ENCODE data around the gene EEF1AKMT2.

The EEF1AKMT2 gene

GRCh38 chr10:124737221-124737620 lies 54.5 kb downstream of the EEF1AKMT2 start:
- DNase-seq (ENCODE audit: low read depth) = no peak

GRCh38 chr10:124736491-124737136 lies 55.1 kb downstream of the EEF1AKMT2 start:
- DNase-seq (ENCODE audit: low read depth) = no peak

DNA sequence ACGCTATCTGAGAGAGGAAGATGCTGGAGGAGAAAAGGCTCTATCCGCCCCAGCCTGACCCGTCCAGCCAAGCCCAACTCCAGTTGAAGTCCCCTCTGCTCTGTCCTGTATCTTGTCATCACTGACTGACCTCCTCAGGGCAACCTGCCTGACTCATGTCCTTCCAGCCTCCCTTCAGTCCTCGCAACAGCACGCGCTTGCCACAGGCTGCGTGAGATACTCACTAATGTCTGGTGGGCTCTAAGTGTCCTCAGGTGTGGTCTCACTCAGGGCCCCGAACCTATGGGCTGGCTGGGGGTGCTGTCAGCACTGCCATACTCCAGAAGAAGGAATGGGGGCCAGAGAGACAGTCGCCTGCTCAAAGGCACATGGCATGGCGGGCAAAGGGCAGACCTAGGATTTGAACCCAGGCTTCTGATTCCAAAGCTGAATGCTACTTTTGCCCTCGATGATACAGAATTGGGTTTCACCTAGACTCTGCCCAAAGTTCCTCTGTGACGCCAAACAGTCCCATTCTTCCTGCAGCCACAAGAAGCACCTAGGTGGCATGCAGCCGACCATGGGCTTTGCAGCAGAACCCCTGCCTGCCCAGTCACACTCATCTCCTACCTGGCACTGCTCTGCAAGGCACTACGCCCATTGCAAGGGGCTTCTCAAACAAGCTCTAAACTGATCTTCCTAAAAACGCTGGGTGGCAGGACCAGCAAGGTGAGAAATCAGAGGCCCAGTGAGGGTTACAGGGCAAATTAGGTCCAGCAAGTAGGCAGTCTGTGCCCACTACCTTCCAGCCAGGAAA lies 56.0 kb downstream of the EEF1AKMT2 start:
- DNase-seq (ENCODE audit: low read depth) = no peak

GRCh38 chr10:124734311-124735166 lies 57.1 kb downstream of the EEF1AKMT2 start:
- DNase-seq (ENCODE audit: low read depth) = no peak

DNA sequence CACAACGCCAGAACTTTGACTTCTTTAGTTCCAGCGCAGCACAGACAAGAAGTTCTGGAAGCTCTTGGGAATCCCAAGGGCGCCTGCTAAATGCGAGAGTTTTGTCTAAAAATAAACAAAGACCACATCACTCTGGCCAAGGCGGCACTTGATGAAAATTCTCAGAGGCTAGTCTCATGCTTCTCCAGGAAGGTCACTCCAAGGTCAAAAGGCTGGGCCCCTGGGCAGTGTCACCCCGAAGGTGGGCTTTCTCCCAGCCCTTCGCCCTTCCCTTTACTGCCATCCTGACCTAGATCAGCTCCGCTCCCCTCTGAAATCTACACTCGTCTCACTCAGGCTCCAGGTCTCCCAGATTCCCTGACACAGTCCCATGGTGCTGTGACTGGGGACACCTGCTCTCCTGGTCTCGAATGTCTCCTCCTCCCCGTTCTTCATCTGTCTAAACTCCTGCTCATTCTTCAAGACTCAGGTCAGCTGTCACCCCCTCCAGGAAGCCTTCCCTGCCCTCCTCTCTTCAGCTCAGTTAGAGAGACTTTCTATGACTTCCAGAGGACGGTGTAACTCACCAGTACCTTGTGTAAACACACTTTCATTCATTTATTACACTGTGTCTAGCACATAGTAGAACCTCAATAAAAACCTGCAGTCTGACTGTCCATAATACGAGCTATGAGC lies 58.0 kb downstream of the EEF1AKMT2 start:
- DNase-seq (ENCODE audit: low read depth) = no peak

DNA sequence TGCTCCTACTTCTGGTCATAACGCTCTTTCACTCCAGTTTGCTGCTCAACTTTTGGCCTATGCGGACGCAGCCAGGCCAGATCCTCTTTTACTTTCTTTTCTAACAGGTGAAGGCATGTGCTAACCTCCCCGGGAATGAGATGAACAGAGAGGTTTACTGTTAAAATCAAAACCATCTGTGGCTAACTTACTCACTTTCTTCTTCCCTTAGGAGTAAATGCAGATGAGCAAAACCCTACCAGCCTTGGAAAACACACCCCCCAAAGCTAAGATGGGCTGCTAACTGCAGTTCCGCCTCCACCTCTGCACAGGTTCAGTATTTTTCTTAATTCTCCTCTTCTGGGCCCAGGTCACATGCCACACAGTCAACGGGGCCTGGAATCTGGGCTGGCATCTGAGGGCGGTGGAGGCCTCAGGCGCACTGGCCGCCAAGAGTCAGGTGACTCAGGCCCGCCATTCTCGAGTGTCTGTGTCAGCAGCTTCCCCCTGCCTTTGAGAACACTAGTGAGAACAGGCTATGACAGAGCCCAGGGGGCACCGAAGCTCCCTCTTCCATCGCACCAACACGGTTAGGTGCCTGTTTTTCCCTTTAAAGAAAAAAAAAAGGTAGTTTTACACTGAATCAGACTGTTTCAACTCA lies 58.6 kb downstream of the EEF1AKMT2 start:
- peak; percentile 58 for DNase-seq (ENCODE audit: low read depth)

DNA sequence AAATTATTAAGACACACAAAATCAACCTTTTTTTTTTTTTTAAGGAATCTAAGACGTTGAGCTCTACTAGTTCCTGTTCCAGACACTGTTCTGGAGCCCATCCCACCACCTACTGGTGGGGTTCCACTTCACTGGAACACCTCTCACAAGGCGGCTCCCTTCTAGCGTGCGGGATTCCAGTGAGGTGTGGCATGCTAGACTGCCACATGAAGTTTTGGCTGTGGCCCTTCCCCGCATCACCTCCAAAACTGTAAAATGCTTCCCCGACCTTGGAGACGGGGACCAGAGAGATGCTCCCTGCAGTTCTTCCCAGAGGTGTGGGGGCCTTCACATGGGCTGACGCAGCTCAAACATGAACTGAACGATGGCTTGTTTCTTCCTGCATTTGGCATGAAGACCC lies 60.1 kb downstream of the EEF1AKMT2 start:
- no peak for DNase-seq (ENCODE audit: low read depth)

GRCh38 chr10:124730790-124731189 lies 60.9 kb downstream of the EEF1AKMT2 start:
- DNase-seq (ENCODE audit: low read depth) = no peak

DNA sequence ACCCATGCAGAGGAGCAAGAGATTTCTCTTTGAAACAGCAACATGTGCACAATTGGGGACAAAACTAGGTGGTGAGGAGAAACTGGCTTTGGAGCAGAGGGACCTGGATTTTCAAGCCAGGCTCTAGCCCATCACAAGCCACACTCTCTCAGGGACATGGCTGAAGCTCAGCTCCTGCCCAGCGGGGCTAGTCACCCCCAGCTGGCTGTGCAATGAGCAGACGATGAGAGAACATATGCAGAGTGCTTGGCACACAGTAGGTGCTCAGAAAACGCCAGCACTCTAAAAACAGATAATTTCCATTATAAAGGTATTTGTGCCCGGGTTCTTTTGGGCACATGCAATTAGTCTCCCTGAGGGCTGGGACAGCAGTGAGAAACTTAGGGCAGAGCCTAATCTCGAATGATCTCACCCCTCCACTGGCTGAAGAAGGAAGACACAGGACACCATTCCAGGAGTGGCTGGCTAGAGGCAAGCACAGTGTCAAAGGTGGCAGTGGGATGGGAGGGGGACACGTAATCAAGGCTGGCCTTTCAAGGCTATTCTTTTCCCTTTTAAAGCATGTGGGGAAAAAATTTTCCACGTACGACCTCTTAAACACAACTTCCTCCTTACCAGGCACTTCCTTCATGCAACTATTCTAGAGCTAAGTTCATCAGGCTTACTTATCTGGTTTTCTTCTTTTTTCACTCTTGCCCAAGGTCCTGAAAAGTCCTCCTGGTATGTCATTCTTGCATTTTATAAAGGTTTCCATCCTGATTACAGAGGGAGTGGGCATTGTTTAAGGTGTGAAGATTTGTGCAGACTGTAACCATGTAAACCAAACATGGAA lies 62.6 kb downstream of the EEF1AKMT2 start:
- no peak for DNase-seq (ENCODE audit: low read depth)

DNA sequence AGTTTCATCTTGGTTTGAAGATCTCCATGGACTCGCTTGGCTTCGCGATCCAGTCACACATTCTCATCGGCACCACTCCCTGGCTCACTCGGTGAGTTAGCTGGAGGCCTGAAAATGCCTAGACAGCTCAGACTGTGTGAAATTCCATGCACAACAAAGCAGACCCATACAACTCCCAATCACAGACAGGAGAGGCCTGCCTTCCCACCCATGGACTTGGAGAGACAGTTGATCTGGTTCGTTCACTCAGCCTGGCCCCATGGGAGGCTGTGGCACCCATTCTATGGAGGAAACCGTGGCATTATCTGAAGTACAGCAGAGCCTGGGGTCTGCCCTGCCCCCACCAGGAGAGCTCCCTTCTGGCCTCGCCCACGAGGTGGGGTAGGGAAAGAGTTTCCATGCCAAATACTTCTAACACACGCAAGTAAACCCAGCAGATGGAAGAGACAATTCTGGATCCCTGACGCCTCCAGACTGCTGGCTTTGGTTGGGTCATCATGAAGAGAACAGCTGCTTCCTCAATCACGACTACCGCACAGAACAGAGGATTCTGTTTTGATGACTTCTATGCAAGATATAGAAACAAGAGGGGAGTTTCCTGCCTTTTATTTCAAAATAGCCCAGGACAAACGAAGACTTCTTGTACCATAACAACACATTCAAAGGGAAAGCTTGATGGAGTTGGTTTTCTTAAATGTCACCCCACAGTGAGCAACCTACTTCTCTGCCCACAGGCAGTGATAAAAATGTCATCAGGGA lies 63.4 kb downstream of the EEF1AKMT2 start:
- DNase-seq (ENCODE audit: low read depth) = no peak

GRCh38 chr10:124727361-124727960 lies 64.2 kb downstream of the EEF1AKMT2 start:
- DNase-seq (ENCODE audit: low read depth) = no peak

- DNase-seq (ENCODE audit: low read depth) = no peak
Observed at GRCh38 chr10:124725791-124726190, 65.9 kb downstream of the EEF1AKMT2 start.

- DNase-seq (ENCODE audit: low read depth) = no peak
Observed at GRCh38 chr10:124725171-124725631, 66.5 kb downstream of the EEF1AKMT2 start.

DNA sequence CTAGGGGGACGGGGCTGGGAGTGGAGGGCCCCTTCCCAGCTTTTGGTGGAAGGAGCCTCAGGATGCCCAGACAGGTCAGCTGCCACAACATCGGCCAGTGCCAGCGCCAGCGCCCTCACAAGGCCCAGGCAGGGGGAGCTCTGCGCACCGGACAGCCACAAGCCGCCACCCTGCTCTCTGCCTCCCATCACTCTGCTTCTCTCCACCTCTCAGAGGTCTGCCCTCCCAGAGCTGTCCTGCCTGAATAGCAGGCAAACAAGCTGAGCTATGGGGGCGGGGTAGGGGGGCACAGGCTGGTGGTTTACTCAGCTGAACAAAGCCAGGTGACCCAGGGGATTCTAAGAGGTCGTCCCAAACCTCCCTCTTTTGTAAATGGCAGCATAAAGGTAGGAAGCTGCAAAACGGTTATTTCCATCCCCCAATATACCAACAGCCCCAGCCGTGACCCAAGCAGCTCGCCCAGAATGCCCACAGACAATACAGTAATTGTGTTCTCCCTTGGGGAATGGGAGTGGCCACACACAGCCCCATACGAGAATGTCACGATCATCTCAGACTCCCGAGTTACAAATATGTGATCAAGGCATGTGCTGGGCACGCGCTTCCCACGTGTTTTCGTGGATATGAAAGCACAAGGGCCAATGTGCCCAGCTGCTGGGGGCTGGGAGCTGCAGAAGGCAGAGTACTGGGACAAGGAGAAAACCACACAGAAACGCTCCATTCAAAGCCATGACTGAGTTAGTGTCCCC lies 67.2 kb downstream of the EEF1AKMT2 start:
- no peak for DNase-seq (ENCODE audit: low read depth)

DNA sequence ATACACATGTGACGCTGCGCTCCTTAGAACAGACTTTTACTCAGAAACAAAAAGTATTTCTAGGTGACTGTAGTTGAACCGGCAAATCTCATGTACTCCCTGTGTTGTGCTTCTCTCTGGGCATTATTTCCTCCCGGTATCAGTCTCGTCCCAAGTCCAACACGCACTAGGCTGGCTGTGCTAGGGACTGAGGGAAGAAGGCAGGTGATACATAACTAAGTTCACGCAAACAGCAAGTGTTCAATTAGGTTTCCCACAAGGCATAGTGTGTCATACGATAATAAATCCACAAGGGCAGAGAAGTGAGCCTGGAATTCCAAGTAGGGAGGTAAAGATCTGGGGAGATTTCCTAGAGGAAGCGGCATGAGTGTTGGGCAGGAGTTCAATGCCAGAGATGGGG lies 67.9 kb downstream of the EEF1AKMT2 start:
- DNase-seq (ENCODE audit: low read depth) = no peak

GRCh38 chr10:124722798-124723783 lies 68.6 kb downstream of the EEF1AKMT2 start:
- peak; percentile 54 for DNase-seq (ENCODE audit: low read depth)

DNA sequence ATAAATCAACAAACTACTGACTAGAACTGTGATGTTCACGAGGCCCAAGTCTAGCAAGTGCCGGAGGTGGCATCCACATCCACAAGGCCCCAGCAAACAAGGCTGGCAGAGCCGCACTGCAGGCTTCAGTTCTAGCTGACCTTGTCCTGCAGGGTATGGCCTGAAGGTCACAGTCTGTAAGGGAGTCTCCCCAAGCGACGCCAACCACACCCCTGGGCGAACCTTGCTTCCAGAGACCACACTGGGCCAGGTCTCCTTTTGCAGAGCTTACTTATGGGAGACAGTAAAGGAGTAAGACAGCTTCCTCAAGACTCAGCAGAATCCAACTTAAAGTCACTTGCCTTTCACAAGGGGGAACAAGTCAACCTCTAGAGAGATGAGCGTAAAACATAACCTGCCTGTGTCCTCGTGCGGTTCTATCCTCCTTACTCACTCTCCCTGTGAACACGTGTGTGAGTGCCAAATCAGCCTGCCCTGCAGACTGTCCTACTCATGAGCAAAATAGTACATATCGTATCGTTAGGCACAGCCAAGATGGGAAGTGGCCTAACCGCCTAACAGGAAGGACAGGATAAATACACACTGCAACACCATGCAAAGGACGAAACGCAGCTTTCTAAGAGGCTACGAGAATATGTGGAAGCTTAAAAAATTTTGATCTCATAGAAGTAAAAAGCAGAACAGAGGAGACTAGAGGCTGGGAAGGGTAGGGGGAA lies 70.2 kb downstream of the EEF1AKMT2 start:
- no peak for DNase-seq (ENCODE audit: low read depth)

Measured in activated T-cell treated with anti-CD3 and anti-CD28 coated beads for 24 hours (primary cell).